Measurements from ENCODE around the gene NLGN3. TPM values are rescaled to one million over a fixed set of nuclear protein-coding genes. Genes with fewer than 3 reads are reported as not detected.
A peak's percentile ranks its signal among the peaks of the same experiment; 100 is the strongest.

Gene NLGN3
- total RNA-seq, 1 experiment from 2014 or later: 0.28 TPM

DNA sequence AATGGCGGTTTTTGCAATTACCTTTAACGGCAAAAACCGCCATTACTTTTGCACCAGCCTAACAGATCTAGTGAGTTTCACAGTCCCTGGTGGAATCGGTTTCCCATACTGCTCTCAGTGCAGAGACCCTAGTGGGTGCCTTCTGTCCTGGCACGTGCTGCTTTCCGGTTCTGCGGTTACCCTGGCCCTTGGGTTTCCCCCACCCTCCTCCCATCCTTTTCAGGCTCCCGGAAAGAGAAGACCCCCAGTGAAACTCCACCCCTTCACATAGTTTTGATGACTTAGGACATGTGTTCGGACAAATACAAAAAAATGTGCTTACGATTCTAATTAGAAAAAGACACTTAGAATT, 36.9 kb downstream of the NLGN3 start:
- no peak for ATAC-seq
- intact Hi-C loops (cut with micrococcal nuclease; ENCODE audit: unreplicated experiment): no loop called here
- H3K9me3 ChIP-seq (ENCODE audit: control insufficient read depth, insufficient read depth, low read depth, low read length): no peaks in the 10 kb centered on the region
- H3K4me3 ChIP-seq (ENCODE audit: low read depth in 2 of 2, low read length in 2 of 2): peak overlapping the region; percentile 43 to 61
- no peaks in the 10 kb centered on the region for H3K27me3 ChIP-seq (ENCODE audit: control insufficient read depth, insufficient read depth, low read length)
- POLR2A ChIA-PET: interaction anchor here (0.7 to 1.1 kb wide), 3 partner anchors 63 to 208 kb away, joined by 3 to 4 read pairs (median 3); partner anchors contain the start of genes MED12 and NONO
- no peak for DNase-seq (ENCODE audit: low read depth, low spot score)
- no peaks in the 10 kb centered on the region for H3K36me3 ChIP-seq (ENCODE audit: control insufficient read depth, insufficient read depth, low read length)
- BruUV-seq (replicated peaks): TSS peak; percentile 87
- peak overlapping the region; percentile 94 for H3K27ac ChIP-seq (ENCODE audit: low read length)
- TF ChIP-seq, protein P1, sequence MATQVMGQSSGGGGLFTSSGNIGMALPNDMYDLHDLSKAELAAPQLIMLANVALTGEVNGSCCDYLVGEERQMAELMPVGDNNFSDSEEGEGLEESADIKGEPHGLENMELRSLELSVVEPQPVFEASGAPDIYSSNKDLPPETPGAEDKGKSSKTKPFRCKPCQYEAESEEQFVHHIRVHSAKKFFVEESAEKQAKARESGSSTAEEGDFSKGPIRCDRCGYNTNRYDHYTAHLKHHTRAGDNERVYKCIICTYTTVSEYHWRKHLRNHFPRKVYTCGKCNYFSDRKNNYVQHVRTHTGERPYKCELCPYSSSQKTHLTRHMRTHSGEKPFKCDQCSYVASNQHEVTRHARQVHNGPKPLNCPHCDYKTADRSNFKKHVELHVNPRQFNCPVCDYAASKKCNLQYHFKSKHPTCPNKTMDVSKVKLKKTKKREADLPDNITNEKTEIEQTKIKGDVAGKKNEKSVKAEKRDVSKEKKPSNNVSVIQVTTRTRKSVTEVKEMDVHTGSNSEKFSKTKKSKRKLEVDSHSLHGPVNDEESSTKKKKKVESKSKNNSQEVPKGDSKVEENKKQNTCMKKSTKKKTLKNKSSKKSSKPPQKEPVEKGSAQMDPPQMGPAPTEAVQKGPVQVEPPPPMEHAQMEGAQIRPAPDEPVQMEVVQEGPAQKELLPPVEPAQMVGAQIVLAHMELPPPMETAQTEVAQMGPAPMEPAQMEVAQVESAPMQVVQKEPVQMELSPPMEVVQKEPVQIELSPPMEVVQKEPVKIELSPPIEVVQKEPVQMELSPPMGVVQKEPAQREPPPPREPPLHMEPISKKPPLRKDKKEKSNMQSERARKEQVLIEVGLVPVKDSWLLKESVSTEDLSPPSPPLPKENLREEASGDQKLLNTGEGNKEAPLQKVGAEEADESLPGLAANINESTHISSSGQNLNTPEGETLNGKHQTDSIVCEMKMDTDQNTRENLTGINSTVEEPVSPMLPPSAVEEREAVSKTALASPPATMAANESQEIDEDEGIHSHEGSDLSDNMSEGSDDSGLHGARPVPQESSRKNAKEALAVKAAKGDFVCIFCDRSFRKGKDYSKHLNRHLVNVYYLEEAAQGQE (IDR thresholded peaks at IDR 0.05; ENCODE audit: insufficient read depth in 1 of 2, low read depth in 2 of 2, low read length in 1 of 2): no peak
- TF ChIP-seq TCF7L2 (IDR thresholded peaks at IDR 0.05; ENCODE audit: low read depth, low read length) (no peak), SIN3A (IDR thresholded peaks at IDR 0.05; ENCODE audit: borderline replicate concordance, insufficient read depth, low read depth, low read length) (no peak), POLR2AphosphoS5 (IDR thresholded peaks at IDR 0.05; ENCODE audit: low read depth, low read length) (no peak)
- TF ChIP-seq, protein P2, sequence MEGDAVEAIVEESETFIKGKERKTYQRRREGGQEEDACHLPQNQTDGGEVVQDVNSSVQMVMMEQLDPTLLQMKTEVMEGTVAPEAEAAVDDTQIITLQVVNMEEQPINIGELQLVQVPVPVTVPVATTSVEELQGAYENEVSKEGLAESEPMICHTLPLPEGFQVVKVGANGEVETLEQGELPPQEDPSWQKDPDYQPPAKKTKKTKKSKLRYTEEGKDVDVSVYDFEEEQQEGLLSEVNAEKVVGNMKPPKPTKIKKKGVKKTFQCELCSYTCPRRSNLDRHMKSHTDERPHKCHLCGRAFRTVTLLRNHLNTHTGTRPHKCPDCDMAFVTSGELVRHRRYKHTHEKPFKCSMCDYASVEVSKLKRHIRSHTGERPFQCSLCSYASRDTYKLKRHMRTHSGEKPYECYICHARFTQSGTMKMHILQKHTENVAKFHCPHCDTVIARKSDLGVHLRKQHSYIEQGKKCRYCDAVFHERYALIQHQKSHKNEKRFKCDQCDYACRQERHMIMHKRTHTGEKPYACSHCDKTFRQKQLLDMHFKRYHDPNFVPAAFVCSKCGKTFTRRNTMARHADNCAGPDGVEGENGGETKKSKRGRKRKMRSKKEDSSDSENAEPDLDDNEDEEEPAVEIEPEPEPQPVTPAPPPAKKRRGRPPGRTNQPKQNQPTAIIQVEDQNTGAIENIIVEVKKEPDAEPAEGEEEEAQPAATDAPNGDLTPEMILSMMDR (IDR thresholded peaks at IDR 0.05): no peak
- no peaks in the 10 kb centered on the region; the same call in none of the 2 replicates for H3K4me1 ChIP-seq (ENCODE audit: control insufficient read depth, insufficient read depth, low read length)
- CTCF ChIA-PET: interaction anchor here (0.6 kb wide), 1 partner anchor 1065 kb away, joined by 3 read pairs; no protein-coding TSS in a partner anchor
- in situ Hi-C loops (cut with HindIII; ENCODE audit: low pct_unique_long_range_greater_than_20kb, low sequenced_read_pairs): no loop called here

DNA sequence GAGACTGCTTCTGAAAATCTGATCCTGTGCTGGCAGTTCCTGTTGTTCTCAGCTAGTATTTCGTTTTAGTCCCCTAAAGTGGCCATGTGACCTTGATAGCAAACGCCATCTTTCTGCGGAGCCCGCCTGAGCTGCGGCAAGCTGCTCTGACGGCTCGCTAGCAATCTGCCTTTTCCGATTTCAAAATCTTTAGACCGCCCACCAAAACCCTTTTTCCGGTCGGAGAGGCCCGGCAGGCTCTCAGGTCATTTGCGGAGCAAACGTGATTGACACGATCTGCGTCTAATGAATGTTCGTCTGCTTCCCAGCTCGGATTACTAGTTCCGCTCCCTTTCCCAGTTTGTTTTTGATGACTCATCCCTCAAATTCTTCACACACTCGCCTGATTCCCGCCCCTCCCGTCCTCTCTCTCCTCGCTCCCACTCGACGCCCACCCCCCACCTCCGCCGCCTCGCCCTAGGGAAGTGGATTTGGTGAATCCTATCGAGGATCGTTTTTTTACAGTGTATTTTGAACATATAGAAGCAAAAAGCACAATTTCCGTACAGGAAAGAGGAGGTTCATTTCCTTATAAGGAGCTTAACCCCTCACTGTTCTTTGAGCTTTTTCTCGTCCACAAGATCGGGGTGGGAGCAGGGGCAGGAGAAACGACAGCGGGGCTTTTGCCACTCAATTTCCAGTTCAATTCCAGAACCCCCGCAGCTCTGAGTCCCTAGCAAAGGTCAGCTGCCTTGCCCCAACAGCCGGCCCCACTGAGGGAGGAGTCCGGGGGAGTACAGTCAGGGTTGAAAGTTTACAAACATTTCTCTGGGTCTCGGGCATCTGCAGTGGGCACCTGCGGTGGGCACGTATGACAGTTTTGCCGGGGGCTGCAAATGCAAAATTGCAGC, 37.5 kb downstream of the NLGN3 start:
- Histone ChIP-seq H3K27me3 (ENCODE audit: control insufficient read depth, insufficient read depth, low read length) (no peaks in the 10 kb centered on the region), H3K9me3 (ENCODE audit: control insufficient read depth, insufficient read depth, low read depth, low read length) (no peaks in the 10 kb centered on the region), H3K4me1 (ENCODE audit: control insufficient read depth, insufficient read depth, low read length) (no peaks in the 10 kb centered on the region; the same call in none of the 2 replicates), H3K4me3 (ENCODE audit: low read depth in 2 of 2, low read length in 2 of 2) (peak overlapping the region; percentile 43 to 61), H3K36me3 (ENCODE audit: control insufficient read depth, insufficient read depth, low read length) (no peaks in the 10 kb centered on the region), H3K27ac (ENCODE audit: low read length) (peak overlapping the region; percentile 94)
- peak; percentile 84 for TF ChIP-seq POLR2AphosphoS5 (IDR thresholded peaks at IDR 0.05; ENCODE audit: low read depth, low read length)
- TF ChIP-seq, protein P2 (IDR thresholded peaks at IDR 0.05): no peak
- no peak for TF ChIP-seq TCF7L2 (IDR thresholded peaks at IDR 0.05; ENCODE audit: low read depth, low read length)
- no peak for TF ChIP-seq SIN3A (IDR thresholded peaks at IDR 0.05; ENCODE audit: borderline replicate concordance, insufficient read depth, low read depth, low read length)
- TF ChIP-seq, protein P1 (IDR thresholded peaks at IDR 0.05; ENCODE audit: insufficient read depth in 1 of 2, low read depth in 2 of 2, low read length in 1 of 2): no peak
- CTCF ChIA-PET: interaction anchor here (0.6 to 0.7 kb wide), 2 partner anchors 106 to 200 kb away, joined by 3 to 4 read pairs; no protein-coding TSS in a partner anchor
- peak; percentile 97 for ATAC-seq
- POLR2A ChIA-PET: interaction anchor here (0.7 to 1.1 kb wide), 4 partner anchors 64 to 513 kb away, joined by 3 to 10 read pairs (median 4); partner anchors contain the start of genes MED12 and NONO
- intact Hi-C loops (cut with micrococcal nuclease; ENCODE audit: unreplicated experiment): no loop called here
- no TSS peak for BruUV-seq (replicated peaks)
- peak; percentile 88 for DNase-seq (ENCODE audit: low read depth, low spot score)
- in situ Hi-C loops (cut with HindIII; ENCODE audit: low pct_unique_long_range_greater_than_20kb, low sequenced_read_pairs): no loop called here

All from Panc1 (cell line).